GM19035 (cell line): ENCODE measurements around the gene STX1A.

Experiments
- ATAC-seq: cut with Tn5 transposase; IDR thresholded peaks from one replicate; pipeline ENCODE4 v1.9.1; 2021; ENCODE audit not compliant: unreplicated experiment

Gene STX1A

DNA sequence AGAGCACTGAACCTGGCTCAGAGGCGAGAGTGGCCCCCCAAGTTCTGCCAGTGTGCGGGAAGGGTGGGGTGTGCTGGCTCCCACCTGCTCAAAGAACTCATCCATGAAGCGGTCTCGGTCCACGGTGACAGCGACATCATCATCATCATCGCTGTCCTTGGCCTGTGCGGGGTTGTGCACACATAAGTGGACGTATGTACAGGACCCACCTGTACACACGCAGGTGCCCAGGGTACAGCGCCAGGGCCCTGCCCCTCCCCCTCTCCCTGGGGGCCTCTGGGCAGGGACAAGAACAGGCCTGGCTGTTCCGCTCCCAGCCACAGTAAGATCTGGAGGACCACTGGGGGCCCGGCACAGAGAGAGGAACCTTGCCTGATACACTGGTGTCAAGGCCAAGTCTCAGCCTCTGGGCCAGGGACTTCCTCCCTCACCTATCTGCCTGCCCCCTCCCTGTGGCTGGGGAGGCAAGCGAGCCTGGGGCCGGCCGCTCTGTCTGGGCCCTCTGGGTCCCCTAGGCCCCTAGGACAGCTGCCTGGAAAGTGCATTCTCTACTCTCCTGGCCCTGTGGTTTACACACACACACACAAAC, 10.4 kb downstream of the STX1A start:
- no peak for ATAC-seq

DNA sequence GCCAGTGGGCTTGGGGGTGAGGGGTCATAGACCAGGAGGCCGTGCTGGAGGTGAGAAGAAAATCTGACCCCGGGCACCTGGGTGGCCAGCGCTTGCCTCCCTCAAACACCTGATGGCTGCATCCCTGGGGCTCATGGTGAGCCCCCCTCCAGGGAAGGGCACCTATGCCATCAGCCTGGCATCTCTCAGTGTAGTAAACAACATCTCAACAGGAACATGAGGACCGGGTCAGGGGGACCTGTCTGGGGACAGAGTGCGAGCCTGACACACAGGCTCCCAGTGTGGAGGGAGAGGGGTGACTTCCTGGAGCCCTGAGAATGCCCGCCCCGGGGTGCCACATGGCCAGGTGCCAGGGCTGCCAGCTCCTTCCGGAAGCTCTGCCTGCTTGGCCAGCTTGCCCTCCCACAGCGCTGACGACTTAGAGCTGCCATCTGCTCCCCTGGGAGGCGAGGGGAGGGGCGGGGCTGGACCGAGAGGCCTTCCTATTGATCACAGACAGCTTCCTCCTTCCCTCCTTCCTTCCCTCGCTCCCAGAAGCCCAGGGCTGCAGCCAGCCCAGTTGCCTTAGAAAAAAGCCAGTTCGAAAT, 12.3 kb downstream of the STX1A start:
- ATAC-seq = no peak

DNA sequence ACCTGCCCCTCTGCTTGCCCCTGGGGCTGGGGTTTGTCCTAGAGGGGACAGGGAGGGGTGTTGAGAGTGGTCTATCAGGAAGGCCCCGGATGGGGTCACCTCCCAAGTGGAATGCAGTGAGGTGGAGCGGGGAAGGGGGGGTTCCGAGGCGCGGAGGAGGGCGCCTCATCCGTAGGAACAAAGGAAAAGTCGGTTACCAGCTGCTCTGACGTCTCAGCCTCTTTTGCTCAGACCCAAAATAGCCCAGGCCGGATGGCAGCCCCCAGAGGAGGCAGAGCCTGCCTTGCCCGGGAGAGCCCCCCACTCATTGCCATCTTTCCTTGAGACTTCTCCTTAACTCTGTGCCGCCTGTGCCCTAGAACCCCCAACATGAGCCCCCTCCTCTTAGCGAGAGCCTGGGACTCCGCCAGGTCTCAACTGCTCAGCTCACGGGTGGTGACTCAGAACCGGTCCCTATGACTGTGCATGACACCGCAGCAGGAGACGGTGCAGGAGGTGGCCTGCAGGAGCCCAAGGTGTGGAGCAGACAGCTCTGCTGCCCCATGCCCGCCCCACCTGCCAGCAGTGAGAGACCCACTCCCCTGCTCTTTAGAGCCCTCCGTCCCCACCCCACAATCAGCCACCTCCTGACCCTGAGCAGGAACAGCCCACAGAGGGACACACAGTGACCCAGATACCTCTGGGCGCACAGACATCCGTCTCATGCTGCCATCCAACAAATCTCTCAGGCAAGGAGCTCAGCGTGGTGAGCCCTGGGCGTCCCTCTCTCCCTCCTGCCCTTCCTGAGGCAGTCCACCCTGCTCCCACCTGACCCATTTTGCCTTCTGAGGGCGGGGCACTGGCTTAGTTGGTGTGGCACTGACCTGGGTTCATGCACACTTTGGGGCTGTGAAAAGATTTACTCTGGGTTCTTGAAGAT, 13.1 kb downstream of the STX1A start:
- ATAC-seq = no peak

DNA sequence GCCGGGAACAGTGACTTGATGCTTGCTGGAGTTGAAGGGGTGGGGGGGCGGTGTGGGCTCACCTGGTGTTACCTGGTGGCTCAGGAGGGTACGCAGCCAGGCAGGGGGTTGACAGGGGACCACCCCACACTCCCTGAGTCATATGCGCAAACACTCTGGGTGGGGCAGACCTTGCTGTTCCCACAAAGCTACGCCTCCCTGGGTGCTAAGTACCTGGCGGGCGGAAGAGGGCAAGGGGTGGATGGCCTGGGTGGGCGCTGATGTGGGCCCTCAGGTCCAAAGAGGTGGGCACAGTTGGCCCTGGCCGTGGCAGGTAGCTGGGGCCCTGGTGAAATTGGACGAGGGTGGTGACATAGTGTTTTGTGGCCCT, 13.9 kb downstream of the STX1A start:
- ATAC-seq = no peak

DNA sequence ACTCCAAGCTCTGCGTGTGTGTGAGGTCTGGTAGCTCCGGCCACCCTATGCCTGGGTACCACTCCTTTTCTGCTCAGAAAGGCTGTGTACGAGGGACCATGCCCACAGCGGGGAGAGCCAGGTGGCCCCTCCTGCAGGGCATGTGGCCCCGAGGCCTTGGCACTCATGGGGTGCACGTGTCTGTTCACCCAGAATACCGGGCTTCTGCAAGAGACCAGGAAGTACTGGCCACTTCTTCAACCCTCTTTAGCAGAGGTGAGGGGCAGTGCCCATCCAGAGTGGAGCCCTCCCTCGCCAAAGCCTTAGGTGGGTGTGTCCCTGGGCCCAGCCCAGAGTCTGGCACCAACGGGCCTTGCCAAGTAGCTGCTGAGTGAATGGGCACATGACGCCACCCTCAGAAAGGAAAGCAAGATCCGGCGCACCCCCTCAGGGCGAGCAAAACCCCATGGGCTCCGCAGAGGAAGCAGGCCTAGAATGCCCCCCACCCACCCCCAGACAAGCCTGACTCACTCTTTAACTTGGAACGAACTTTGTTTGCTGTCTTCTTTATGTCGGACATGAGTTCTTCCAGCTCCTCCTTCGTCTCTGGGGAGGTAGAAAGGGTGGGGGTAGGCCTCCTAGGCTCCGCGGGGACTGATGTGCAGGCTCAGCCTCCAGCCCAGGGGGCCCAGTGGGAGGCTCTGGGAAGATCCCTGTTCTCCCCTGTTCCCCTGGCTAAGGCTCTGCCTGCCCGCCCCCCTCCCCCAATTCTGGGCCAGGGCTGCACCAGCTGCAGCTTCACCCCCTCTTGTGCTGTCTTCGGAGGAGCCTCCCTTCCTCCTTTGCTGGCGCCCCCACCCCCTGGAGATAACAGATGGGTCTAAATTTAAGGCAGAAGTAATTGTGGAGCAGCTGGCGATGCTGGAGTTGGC, 14.6 kb downstream of the STX1A start:
- no peak for ATAC-seq

DNA sequence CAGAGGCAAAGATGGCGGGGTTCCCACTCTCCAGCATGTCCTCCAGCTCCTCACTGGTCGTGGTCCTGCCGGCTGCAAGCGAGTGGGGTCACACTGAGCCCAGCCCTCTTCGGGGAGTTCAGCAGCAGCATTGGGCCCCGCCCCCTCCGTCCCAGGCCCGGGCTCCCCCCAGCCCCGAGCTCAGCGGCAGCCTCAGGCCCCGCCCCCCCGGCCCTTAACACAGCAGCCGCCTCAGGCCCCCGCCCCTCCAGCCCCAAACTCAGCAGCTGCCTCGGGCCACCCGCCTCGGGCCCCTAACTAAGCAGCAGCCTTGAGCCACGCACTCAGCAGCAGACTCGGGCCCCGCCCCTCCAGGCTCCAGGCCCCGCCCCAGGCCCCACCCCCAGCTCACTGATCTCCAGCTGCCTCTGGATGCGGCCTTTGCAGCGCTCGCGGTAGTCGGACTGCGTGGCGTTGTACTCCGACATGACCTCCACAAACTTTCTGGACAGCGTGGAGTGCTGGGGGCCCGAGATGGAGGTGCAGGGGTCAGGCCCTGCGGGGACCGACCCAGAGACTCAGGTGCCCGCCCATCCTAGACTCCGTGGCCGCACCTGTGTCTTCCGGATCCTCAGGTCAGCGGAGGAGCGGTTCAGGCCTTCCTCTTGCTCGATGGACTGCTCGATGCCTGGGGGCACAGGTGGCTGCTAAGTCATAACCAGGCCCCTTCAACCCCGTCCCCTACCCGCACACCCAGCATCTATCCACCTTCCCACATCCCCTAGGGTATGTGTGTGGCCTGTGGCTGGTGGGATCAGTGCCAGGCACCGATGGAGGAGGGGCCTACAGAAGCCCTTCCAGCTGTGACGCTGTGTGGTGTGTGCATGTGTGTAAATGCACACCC, 15.5 kb downstream of the STX1A start:
- no peak for ATAC-seq

DNA sequence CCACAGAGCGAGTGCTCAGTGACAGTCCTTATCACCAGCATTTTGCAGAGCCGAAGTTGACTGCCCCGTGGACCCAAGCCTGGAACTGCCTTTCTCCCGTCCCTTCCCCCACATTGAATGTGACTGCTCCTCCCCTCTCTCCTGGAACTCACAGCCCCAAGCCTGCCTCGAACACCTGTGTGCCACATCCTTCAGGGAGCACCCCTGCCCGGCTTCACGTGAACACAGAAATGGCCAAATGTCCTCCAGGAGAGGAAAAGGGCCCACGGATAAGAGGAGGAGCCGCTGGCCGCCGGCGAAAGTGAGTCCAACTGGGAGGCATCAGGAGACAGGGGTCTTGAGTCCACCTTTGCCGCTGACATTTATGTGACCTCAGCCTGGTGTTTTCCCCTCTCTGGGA, 16.2 kb downstream of the STX1A start:
- no peak for ATAC-seq

DNA sequence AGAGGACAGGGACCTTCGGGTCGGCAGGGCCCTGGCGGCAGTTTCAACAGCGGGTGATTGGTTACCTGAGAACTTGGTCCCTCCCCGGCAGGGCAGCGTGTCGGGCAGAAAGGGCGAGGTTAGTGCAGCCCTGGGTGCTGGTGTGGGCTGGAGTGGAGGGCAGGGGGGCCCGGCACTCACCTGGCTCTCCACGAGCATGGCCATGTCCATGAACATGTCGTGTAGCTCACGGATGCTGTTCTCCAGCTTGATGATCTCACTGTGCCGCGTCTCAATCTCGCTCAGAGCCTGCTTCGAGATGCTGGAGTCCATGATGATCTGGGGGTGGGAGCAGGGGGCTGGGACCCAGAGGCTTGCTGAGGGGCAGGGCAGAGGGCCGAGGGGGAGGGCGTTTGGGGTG, 16.8 kb downstream of the STX1A start:
- ATAC-seq = no peak

DNA sequence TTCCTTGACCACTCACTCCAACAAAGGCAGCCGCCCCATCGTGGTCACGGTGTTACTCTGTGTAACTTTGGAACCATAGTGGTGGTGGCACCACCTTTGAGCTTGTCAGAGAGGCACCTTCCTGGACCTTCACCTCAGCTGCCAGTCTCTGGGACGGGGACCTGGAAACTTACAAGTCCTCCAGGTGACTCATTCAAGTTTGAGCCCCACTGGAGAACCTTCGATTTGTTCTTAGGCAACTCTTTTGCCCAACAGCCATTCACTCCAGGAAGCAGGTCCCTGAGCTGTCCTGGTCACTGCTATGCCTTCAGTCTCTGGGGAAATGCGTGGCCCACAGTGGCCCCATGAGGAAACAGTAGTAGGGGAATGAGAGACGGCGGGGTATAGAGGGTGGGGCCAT, 17.2 kb downstream of the STX1A start:
- no peak for ATAC-seq

DNA sequence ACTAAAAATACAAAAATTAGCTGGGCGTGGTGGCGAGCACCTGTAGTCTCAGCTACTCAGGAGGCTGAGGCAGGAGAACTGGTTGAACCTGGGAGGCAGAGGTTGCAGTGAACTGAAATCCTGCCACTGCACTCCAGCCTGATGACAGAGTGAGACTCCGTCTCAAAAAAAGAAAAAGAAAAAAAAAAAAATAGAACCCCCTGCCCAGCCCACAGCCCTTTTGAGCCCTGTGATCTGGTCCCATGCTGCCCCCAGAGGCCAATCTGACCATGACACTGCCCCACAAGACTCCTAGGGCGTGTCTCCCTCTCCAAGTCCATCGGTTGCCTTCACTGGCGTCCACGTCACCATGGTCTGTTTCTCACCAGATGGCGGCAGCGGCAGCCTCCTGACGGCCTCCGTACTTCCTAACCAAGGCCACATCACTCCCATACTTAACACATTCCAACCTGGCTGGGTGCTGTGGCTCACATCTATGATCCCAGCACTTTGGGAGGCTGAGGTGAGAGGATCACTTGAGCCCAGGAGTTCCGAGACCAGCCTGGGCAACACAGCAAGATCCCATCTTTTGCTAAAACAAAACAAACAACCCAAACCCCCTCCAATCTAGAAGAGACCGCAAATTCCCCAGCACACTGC, 18.0 kb downstream of the STX1A start:
- ATAC-seq = no peak

DNA sequence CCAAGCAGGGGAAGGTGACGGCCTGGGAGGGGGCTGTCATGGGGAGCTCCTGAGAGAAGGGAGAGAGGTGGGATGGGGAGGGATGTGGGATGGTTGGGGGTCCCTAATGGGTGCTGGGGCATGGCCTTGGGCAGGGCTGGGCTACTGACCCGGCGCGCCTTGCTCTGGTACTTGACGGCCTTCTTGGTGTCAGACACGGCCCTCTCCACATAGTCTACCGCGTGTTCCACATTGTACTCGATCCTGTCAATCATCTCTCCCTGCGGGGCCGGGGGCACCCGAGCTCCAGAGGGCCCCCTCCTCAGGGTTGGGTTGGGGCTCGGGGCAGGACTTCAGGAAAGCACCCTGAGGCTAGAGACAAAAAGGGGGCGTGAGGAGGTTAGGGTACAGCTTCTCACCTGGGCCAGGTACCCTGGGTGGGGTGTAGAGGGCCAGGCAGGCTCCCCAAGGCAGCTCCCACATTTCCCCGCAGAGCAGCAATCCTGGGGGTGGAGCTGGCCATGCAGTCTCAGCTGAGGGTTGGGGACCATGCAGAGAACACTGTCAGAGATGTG, 18.8 kb downstream of the STX1A start:
- no peak for ATAC-seq

DNA sequence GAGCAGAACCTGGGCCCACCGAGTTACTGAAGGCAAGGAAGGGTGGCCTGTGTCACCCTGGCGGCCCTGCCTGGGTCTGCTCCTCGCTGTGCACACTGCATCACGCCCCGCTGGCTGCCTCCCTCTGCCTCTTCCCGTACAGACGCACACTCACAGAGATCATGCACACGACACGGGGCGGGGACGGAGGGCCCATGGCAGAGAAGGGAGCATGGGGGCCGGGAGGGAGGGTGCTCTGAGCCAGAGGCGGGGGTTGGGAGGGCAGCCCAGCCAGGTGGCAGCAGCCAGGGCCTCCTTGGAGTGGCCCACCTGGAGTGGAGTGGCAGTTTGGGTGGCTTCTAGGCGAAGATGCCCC, 19.4 kb downstream of the STX1A start:
- no peak for ATAC-seq

DNA sequence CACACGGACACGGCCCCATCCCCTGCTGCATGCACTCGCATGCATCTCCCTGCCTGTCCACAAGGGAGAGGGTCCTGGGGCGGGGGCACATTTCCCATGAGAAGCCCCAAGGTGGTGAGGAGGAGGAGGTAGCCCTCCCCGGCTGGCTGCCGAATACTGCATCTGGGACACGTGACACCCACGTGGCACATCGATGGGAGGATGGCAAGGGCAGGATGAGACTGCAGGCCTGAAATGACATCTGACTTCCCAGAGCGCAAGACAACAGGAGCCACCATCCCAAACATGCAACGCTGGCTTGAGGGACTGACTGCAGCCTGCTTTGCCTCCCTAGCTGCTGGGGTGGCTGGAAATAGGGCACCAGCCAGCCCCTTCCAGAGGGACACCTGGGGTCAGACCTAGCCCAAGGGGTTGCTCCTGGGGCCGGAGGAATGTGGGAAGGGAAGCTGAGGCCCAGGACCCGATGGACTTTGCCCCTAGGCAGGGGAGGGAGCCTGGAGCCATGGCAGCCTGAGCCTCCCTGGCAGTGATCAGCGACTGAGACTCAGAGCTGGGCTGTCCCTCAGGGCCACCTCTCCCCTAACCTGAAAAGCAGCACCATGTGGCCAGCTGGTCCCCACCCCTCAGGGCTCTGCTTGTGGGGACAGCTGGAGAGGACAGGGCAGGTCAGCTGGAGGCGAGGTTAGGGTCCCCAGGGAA, 19.9 kb downstream of the STX1A start:
- no peak for ATAC-seq

DNA sequence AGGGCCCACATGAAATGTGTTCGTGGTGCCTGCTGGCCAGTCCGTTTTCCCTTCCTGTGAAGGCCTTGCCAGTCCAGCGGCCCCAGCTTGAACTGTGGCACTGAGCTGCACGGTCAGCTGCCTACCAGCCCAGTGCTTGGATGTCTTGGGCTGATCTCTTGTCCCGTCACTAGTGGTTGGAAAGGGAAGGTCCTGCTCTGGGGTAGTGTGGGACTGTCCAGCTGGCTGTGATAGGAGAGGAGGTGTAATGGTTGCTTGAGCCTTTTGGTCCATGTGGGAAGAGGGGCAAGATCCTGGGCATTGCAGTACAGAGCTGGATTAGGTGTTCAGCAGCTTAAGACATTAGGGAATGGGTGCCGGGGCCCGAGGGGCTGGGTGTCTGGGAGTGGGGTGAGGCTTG, 21.1 kb downstream of the STX1A start:
- no peak for ATAC-seq

DNA sequence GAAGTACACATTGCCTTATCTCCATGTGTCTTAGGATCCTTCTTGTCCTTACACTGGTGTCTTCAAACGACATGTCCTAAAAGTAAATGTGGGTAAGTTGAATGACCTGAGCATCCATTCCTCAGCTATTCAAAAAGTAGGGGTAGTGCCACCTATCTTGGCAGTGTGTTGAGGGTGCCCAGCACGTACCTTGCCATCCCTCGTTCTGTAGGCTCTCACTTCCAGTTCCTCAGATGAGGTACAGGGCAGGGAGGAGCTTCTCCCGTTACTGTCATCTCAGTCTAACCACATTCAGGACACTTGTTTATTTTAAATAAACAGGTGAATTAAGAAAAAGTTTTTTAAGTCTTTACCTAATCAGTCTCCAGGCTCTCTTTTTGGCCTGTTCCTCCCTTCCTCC, 23.1 kb downstream of the STX1A start:
- no peak for ATAC-seq

DNA sequence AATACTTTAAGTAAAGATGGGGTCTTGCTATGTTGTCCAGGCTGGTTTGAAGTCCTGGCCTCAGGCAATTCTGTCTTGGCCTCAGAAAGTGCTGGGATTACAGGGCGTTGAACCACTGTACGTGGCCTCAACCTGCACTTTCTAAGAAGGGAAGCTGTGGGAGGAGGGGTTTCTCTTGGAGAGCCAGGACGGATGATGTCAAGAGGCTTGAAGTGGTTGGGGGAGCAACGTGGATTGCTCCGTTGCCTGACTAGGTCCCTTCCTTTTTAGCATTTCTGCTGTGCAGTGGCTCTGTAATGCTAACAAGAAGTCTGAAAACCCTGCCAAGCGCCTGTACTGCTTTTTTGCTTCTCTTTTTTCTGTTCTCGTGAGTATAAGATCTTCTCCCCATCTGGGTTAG, 28.8 kb downstream of the STX1A start:
- ATAC-seq = no peak

DNA sequence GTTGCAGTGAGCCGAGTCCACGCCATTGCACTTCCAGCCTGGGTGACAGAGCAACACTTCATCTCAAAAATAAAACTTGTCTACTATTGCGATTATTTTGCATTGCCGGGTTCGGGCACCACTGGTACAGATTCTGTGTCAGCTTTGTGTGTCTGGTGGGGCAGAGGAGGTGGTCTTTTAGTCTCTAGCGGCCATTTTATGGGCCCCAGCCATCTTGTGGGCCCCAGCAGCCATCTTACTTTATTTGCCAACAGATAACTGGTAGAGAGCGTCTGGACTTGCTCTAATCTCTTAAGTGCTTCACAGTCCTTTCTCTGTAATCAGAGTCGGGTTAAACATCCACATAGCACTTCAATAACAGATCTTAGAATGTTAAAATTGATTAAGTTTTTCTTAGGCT, 31.2 kb downstream of the STX1A start:
- ATAC-seq = no peak

DNA sequence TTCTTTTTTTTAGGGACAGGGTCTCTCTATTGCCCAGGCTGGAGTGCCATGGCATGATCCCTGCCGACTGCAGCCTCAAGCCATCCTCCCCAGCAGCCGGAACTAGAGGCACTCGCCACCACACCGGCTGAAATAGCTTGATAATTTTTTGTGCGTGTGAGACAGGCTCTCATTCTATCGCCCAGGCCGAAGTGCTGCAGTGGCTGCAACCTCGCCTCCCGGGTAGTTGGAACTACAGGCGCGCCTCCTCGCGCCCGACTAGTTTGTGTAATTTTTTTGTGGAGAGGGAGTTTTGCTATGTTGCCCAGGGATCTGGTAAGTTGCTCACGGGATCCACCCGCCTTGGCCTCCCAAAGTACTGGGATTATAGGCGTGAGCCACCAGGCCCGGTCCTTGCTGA, 34.2 kb downstream of the STX1A start:
- no peak for ATAC-seq
